Spleen (tissue), 11 donors: ENCODE results near the gene CNPY2. TPM values are rescaled to one million over a fixed set of nuclear protein-coding genes. Genes with fewer than 3 reads are reported as not detected.

Experiments used
- DNase-seq: peaks from one replicate; pipeline ENCODE4 v3.0.0-alpha.2; 2020
- H3K27ac ChIP-seq, 8 donors: fragments of 200-600 bp; sonication (generic) in 7 of 8; 1 replicate in 4 of 8; 2 replicates in 4 of 8; pipeline versions ENCODE4 v1.5.0 to v1.8.0; 2016 to 2021; ENCODE audit warnings: inconsistent platforms in 4 of 8, mild to moderate bottlenecking in 4 of 8, moderate library complexity in 1 of 8
- H3K27me3 ChIP-seq, 7 donors: fragments of 200-600 bp; sonication (generic) in 6 of 7; replicated peaks in 1 of 7; 1 replicate in 4 of 7; 2 replicates in 3 of 7; pipeline versions ENCODE4 v1.5.0 to v1.8.0; 2016 to 2021; ENCODE audit warnings: inconsistent platforms in 3 of 7, mild to moderate bottlenecking in 1 of 7
- H3K36me3 ChIP-seq, 6 donors: fragments of 200-600 bp; sonication (generic) in 5 of 6; 1 replicate in 4 of 6; 2 replicates in 2 of 6; pipeline versions ENCODE4 v1.5.0 to v1.8.0; 2016 to 2021; ENCODE audit warnings: inconsistent platforms in 2 of 6
- H3K4me1 ChIP-seq, 6 donors: fragments of 200-600 bp; sonication (generic) in 5 of 6; 1 replicate in 3 of 6; 2 replicates in 3 of 6; pipeline versions ENCODE4 v1.5.0 to v1.8.0; 2016 to 2021; ENCODE audit warnings: inconsistent platforms in 3 of 6
- H3K4me3 ChIP-seq, 8 donors: fragments of 200-600 bp; sonication (generic) in 7 of 8; 1 replicate in 4 of 8; 2 replicates in 4 of 8; pipeline versions ENCODE4 v1.5.0 to v1.8.0; 2016 to 2021; ENCODE audit warnings: inconsistent platforms in 4 of 8, mild to moderate bottlenecking in 4 of 8, moderate library complexity in 2 of 8
- H3K9me3 ChIP-seq, 8 donors: fragments of 200-600 bp; sonication (generic) in 7 of 8; 1 replicate in 4 of 8; 2 replicates in 4 of 8; pipeline versions ENCODE4 v1.5.0 to v1.8.0; 2016 to 2021; ENCODE audit warnings: inconsistent platforms in 4 of 8
- CTCF ChIP-seq, 11 experiments: fragments of 200-600 bp in 7 of 11; fragments of 450-650 bp in 4 of 11; sonication (generic) in 4 of 11; IDR thresholded peaks in 8 of 11; conservative IDR thresholded peaks in 3 of 11; 1 replicate in 7 of 11; 2 replicates in 4 of 11; pipeline versions ENCODE4 v1.4.0 to v1.8.0; 2016 to 2021; ENCODE audit warnings: antibody characterized with exemption in 11 of 11, inconsistent platforms in 4 of 11, mild to moderate bottlenecking in 1 of 11
- POLR2A ChIP-seq, 3 donors: fragments of 450-650 bp; IDR thresholded peaks; one replicate each; pipeline ENCODE4 v1.5.1; 2017; ENCODE audit warnings: antibody characterized with exemption in 3 of 3, mild to moderate bottlenecking in 1 of 3
- POLR2AphosphoS5 ChIP-seq, 3 donors: sonication (generic); formaldehyde crosslinking; IDR thresholded peaks; one replicate each; pipeline ENCODE4 v1.5.1; 2017; ENCODE audit warnings: antibody characterized with exemption in 3 of 3
- WGBS, 5 donors: extraction: QIAGEN DNeasy Blood & Tissue Kit in 3 of 5; methylation state at CpG; one replicate each; pipeline versions ENCODE4 v1.1.5 to v1.1.7; 2013 to 2018; 5-methylcytosine and 5-hydroxymethylcytosine counted together
- intact Hi-C: fragments of 100-400 bp; cut with DNase I; formaldehyde crosslinking; loops from one replicate; pipeline ENCODE4 v1.15.0; 2023; ENCODE audit warnings: low total_unique reads
- polyA plus RNA-seq, 3 donors: library from polyadenylated mRNA; stranded (reverse); fragments of 200-250 nt; gene quantifications; one replicate each; pipeline ENCODE4 v1.2.1, GENCODE V29; 2013
- total RNA-seq, 7 donors: library from RNA; depleted of rRNA in 3 of 7; stranded (reverse); fragments of >200 nt in 3 of 7; fragmentation: NEBNext Ultra II Directional in 4 of 7; extraction: Animal tissue kit (Norgen Biotek cat#: 25700) in 4 of 7; gene quantifications; one replicate each; pipeline versions ENCODE4 v1.1.0 to v1.2.1, GENCODE V29; 2016 to 2021
- donor health status: healthy with polysubstance abuse.
- donor health status: DM: no; HTN: no; CAD: no; lungs with moderate emphysema.
- donor health status: DM: no; HTN: no; CAD: no.
- donor health status: Bipolar disorder and iron deficiency.
- donor health status: healthy.
- donor health status: DM: no; HTN: no; CAD: no.
- donor health status: DM: yes; HTN: yes; CAD: no.

Gene CNPY2
- total and polyA plus RNA-seq, 10 donors: 63.0 to 86.9 (median 73.6) TPM

GRCh38 chr12:56315249-56315621 lies 553 bp downstream of the CNPY2 start:
- Histone ChIP-seq H3K36me3 (peaks cover 0 to 71% (median 28%) of the 10 kb centered on the region in 6 donors), H3K9me3 (no peaks in the 10 kb centered on the region), H3K4me3 (peak overlapping the region; percentile 68 to 99 (median 78)), H3K27ac (peak overlapping the region; percentile 91 to 97 (median 95)), H3K4me1 (peaks cover 6 to 30% (median 21%) of the 10 kb centered on the region in 6 donors), H3K27me3 (no peaks in the 10 kb centered on the region)
- TF ChIP-seq POLR2A (IDR thresholded peaks at IDR 0.05): no peak
- TF ChIP-seq POLR2AphosphoS5 (IDR thresholded peaks at IDR 0.05): no peak
- no peak for TF ChIP-seq CTCF (IDR thresholded peaks at IDR 0.05 in 8 of 11, conservative IDR thresholded peaks at IDR 0.05 in 3 of 11)
- 1 to 8% (median 1%) methylated on average over 6 to 11 of the region's 11 CpGs for WGBS, 5 donors
- DNase-seq: no peak
- intact Hi-C loops: no loop called here

GRCh38 chr12:56311003-56311402 lies 4.8 kb downstream of the CNPY2 start:
- intact Hi-C loops: no loop called here
- no peak for DNase-seq
- Histone ChIP-seq H3K4me3 (no peak overlapping the region), H3K27ac (no peak overlapping the region), H3K36me3 (peaks cover 0 to 89% (median 33%) of the 10 kb centered on the region in 6 donors), H3K27me3 (no peaks in the 10 kb centered on the region), H3K4me1 (peaks cover 3 to 18% (median 13%) of the 10 kb centered on the region in 6 donors), H3K9me3 (no peaks in the 10 kb centered on the region)
- WGBS, 5 donors: 94 to 96% (median 95%) methylated on average over 12 of the region's 12 CpGs
- TF ChIP-seq POLR2A (IDR thresholded peaks at IDR 0.05) (no peak), CTCF (IDR thresholded peaks at IDR 0.05 in 8 of 11, conservative IDR thresholded peaks at IDR 0.05 in 3 of 11) (no peak), POLR2AphosphoS5 (IDR thresholded peaks at IDR 0.05) (no peak)

- no peak overlapping the region for H3K27ac ChIP-seq
- no peaks in the 10 kb centered on the region for H3K9me3 ChIP-seq
- H3K36me3 ChIP-seq: peaks cover 0 to 100% (median 34%) of the 10 kb centered on the region in 6 donors
- no peak for DNase-seq
- 86 to 92% (median 90%) methylated on average over 3 of the region's 3 CpGs for WGBS, 5 donors
- intact Hi-C loops: no loop called here
- H3K4me1 ChIP-seq: peaks cover 0 to 1% (median 0%) of the 10 kb centered on the region in 6 donors
- H3K4me3 ChIP-seq: no peak overlapping the region
- TF ChIP-seq POLR2AphosphoS5 (IDR thresholded peaks at IDR 0.05): no peak
- no peak for TF ChIP-seq CTCF (IDR thresholded peaks at IDR 0.05 in 8 of 11, conservative IDR thresholded peaks at IDR 0.05 in 3 of 11)
- TF ChIP-seq POLR2A (IDR thresholded peaks at IDR 0.05): no peak
- no peaks in the 10 kb centered on the region for H3K27me3 ChIP-seq
These were observed 7.1 kb downstream of the CNPY2 start for GRCh38 chr12:56308714-56309113.

- 92 to 97% (median 94%) methylated on average over 7 of the region's 7 CpGs for WGBS, 5 donors
- H3K27ac ChIP-seq: no peak overlapping the region
- no peaks in the 10 kb centered on the region for H3K9me3 ChIP-seq
- peaks cover 0 to 8% (median 7%) of the 10 kb centered on the region in 6 donors for H3K4me1 ChIP-seq
- TF ChIP-seq CTCF (IDR thresholded peaks at IDR 0.05 in 8 of 11, conservative IDR thresholded peaks at IDR 0.05 in 3 of 11) (no peak), POLR2AphosphoS5 (IDR thresholded peaks at IDR 0.05) (no peak), POLR2A (IDR thresholded peaks at IDR 0.05) (no peak)
- H3K4me3 ChIP-seq: no peak overlapping the region
- intact Hi-C loops: no loop called here
- no peak for DNase-seq
- no peaks in the 10 kb centered on the region for H3K27me3 ChIP-seq
- H3K36me3 ChIP-seq: peaks cover 0 to 89% (median 34%) of the 10 kb centered on the region in 6 donors
These were observed 8.4 kb downstream of the CNPY2 start for GRCh38 chr12:56307221-56307965.
